ENCODE results near the gene DCK.

DNA sequence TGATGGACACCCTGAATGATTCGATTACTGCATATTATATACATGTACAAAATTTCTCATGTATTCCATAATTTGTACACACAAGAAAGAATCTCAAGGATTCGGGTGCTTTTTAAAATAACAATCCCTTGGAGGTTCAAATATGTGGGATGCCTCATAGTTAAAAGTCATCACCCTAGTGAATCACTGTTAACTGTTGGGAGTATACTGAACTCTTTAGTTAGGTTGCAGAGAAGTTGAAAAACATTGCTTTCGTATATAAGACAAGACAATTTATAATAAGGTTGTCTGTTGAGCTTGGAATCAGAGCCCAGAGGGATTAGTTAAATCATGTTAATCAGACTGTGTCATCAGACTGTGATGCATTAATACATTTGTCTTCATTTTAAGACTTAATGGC is 15.6 kb downstream of the DCK start:
- no peak for TF ChIP-seq SPI1 (IDR thresholded peaks at IDR 0.05; ENCODE audit: low read depth, low read length)
- no peak for TF ChIP-seq POLR2A (IDR thresholded peaks at IDR 0.05; ENCODE audit: low read depth, low read length)
- no peak for TF ChIP-seq POLR2AphosphoS5 (IDR thresholded peaks at IDR 0.05; ENCODE audit: low read depth, low read length)
- TF ChIP-seq TAF1 (IDR thresholded peaks at IDR 0.05; ENCODE audit: low read depth, low read length) = no peak

Measured in GM12891 (cell line).